GM18499 (cell line): ENCODE data around the gene LPP.
"Not testable (repeated sequence)": the region's sequence is repeated elsewhere in the genome, so short reads cannot be mapped to it uniquely, and the experiment has no call there.

Experiments
- ATAC-seq: cut with Tn5 transposase; IDR thresholded peaks from one replicate; pipeline ENCODE4 v1.9.1; 2021; ENCODE audit warnings: moderate number of reproducible peaks; ENCODE audit not compliant: insufficient read depth, unreplicated experiment

Gene LPP

DNA sequence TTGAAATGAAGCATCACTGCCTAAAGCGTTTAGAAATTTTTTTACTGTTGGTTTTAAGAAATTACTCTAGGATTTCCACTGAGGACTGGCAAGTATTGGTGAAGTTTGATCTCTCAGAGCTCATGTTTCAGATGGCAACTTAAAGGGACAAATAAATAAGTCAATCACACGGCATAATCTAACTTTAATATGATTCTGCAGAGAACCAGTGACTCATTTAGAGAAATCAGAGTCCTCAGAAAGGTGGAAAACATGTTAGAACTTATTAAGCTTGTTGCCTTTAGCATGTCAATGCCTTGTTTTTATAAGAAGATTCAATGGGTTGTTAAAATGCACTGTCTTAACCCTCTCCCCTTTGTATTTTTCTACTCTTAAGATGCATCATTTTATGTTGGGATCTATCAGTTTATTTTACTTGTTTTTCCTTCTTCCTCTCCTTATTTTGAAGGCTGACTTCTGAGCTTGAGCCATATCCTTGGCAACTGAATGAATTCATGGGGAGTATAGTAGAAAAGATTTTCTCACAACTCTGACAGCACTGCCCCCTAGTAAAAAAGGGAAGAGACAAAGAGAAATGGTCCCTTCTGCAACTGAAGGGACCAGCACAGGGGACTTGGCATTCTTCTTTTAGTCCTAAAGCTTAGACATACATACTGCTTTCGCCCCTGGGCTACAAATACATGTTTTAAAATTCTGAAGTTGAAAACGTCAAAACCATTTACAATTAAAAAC lies 431.2 kb downstream of the LPP start:
- ATAC-seq: no peak

- ATAC-seq: no peak
Observed at GRCh38 chr3:188589071-188589470, 435.1 kb downstream of the LPP start.

GRCh38 chr3:188589771-188590170 lies 435.8 kb downstream of the LPP start:
- ATAC-seq: no peak

GRCh38 chr3:188590557-188590956 lies 436.6 kb downstream of the LPP start:
- no peak for ATAC-seq

DNA sequence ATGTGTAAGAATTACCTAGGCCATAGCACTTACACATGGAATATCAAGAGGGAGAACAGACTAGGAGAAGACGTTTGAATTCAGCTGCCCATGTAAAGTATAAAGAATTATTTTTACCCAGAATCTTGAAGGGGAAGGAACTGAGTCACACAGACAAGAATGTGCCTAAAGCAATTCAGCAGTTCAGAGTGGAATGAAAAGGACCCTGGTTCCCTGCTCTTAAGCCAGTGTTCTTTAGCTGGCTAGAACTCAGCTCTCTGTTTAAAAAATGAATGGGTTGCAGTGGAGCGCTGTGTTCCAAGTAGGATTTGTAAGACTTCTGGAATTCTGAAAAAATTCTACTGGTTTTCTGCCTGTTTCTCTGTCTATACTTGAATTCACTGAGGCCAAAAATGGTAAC lies 440.2 kb downstream of the LPP start:
- ATAC-seq: no peak

- ATAC-seq: no peak
Observed at GRCh38 chr3:188595890-188596376, 442.0 kb downstream of the LPP start.

DNA sequence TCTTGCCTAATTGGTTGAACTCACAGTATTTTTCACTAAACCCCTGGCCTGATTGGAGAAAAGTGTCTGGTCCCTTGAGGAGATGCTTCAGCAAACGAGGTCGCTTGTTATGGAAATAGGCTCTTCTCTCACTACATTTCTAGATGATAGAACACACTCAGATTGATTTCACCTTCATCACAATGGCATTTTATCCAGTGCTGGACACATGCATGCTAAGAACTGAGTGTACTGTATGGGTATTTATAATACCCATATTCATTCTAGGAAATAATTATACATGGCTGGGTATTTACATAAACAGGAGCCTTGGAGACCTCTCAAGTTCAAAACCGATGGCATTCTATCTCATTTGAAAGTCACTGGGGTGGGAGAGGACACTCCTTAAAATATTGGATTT lies 444.9 kb downstream of the LPP start:
- ATAC-seq: no peak

DNA sequence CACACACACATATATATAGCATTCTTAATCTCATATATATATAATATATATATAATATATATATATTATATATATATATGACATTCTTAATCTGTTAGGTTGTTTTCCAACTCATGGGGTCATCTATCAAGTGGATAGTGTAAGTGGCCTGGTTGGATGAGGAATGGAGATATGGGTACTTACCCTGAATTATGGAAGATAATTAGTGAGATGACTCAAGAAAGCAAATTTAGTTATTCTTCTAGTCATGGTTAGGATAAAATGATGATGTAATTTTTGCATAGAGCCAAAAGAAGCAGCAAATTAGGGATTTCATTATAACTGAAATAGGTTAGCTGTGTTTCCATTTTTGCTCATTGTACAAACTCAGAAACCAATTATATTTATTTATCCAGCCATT lies 448.2 kb downstream of the LPP start:
- ATAC-seq: no peak

GRCh38 chr3:188602620-188603019 lies 448.7 kb downstream of the LPP start:
- ATAC-seq: no peak

- ATAC-seq: no peak
Observed at GRCh38 chr3:188604651-188605050, 450.7 kb downstream of the LPP start.

- no peak for ATAC-seq
Observed at GRCh38 chr3:188605231-188605630, 451.3 kb downstream of the LPP start.

- ATAC-seq: no peak
Observed at GRCh38 chr3:188605905-188606304, 451.9 kb downstream of the LPP start.

DNA sequence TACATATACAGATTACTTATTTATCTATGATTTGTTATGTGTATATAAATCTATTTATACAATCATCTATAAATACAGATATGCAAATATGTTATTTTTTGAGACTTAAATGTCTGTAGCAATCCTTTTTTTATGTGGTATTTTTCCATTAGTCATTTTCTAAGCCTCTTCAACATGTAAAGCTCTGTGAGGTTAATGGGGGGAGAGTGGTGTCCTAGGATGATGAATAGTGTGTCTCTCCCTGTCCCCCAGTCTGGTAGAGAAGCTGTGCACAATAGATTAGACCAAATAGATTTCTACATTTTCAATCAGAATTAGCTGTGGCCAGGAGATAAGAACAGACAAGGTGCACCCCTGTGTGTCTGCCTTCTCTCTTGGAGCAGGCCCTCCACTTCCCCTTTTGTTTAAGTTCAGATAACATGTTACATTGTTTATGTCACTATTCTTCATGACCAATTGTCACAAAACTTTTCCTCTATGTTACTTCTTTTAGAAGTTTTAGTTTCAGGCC lies 453.9 kb downstream of the LPP start:
- no peak for ATAC-seq

DNA sequence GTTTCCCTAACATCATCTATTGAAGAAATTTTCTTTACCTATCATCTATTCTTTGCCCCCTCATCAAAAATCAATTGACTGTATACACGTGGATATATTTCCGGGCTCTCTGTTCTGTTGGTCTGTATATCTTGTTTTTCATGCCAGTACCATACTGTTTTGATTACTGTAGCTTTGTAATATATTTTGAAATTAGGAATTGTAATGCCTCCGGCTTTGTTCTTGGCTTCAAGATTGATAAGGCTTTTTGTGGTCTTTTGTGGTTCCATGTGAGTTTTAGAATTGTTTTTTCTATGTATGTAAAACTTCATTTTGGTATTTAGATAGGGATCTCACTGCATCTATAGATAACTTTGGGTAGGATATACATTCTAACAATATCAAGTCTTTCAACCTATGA lies 454.4 kb downstream of the LPP start:
- no peak for ATAC-seq

DNA sequence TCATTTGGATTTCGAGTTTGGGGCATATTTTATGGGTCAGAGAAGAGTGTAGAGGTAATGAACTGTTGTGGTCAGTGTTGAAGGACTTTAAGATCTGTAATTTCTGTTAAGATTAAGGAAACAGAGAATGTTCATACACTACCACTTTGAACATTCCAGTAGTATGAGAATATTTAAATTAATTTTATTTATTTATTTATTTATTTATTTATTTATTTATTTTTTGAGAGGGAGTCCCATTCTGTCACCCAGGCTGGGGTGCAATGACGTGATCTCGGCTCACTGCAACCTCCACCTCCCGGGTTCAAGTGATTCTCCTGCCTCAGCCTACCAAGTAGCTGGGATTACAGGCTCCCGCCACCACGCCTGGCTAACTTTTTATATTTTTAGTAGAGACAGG lies 459.8 kb downstream of the LPP start:
- ATAC-seq: not testable (repeated sequence)

DNA sequence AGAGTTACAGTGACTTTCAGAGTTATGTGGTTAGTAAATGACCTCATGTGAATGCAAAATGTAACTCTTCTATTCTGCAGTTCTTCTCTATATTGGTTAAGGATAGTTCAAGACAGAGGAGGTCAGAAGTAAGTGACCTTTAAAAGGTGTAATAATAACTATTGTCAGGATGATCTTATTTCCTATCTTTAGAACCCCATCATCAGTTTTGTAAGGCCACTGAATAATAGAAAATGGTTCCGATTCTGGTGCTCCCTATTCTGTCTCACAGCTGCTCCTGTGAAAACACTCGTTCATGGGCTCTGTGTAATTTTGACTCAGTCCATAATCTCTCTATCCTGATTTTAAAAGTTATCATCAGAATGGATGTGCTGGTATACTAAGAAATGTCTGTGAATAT lies 463.3 kb downstream of the LPP start:
- no peak for ATAC-seq

- no peak for ATAC-seq
Observed at GRCh38 chr3:188617988-188618701, 464.2 kb downstream of the LPP start.

DNA sequence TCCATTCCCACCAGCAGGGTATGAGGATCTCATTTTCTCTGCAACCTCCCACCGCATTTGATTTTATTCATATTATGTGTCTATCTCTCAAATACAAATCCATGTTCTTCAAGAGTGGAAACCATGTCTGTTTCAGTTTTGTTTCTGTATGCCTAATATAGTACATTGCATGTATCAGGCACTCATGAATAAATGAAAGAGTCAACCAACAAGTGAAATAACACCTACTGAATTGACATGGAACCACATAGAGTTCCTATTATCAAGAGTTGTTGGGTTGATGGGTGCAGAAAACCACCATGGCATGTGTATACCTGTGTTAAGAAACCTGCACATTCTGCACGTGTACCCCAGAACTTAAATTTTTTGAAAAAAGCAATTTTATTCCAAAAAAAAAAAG lies 466.8 kb downstream of the LPP start:
- ATAC-seq: no peak

- no peak for ATAC-seq
Observed at GRCh38 chr3:188624384-188624783, 470.4 kb downstream of the LPP start.

- no peak for ATAC-seq
Observed at GRCh38 chr3:188624828-188625227, 470.9 kb downstream of the LPP start.

DNA sequence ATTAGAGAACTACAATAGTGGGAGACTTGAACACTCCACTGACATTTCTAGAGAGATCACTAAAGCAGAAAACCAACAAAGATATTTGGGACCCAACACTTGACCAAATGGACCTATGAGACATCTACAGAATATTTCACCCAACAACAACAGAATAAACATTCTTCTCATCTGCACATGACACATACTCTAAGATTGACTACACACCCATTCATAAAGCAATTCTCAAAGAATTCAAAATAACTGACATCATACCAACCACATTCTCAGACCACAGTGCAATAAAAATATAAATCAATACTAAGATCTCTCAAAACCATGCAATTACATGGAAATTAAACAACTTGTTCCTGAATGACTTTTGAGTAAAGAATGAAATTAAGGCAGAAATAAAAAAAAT lies 473.7 kb downstream of the LPP start:
- no peak for ATAC-seq
